Tibial artery (tissue), 4 donors: ENCODE data around the gene BABAM2.
A peak's percentile ranks its signal among the peaks of the same experiment; 100 is the strongest.

Source experiments
- DNase-seq, 2 donors: peaks; one replicate each; pipeline ENCODE4 v3.0.0-alpha.2; 2019
- H3K27ac ChIP-seq, 2 donors: fragments of 200-600 bp; sonication (generic) in 1 of 2; 1 replicate in 1 of 2; 2 replicates in 1 of 2; pipeline ENCODE4 v1.5.1; 2018 to 2019; ENCODE audit warnings: mild to moderate bottlenecking in 1 of 2
- H3K27me3 ChIP-seq, 2 donors: fragments of 200-600 bp; sonication (generic) in 1 of 2; one replicate each; pipeline versions ENCODE4 v1.5.1 to v1.6.0; 2016 to 2019
- H3K36me3 ChIP-seq, 3 donors: fragments of 200-600 bp; sonication (generic) in 2 of 3; one replicate each; pipeline ENCODE4 v1.5.1; 2016 to 2019; ENCODE audit warnings: mild to moderate bottlenecking in 2 of 3
- H3K4me1 ChIP-seq, 4 donors: fragments of 200-600 bp; sonication (generic) in 2 of 4; 1 replicate in 3 of 4; 2 replicates in 1 of 4; pipeline ENCODE4 v1.5.1; 2016 to 2019
- H3K4me3 ChIP-seq, 2 donors: fragments of 200-600 bp; sonication (generic) in 1 of 2; 1 replicate in 1 of 2; 2 replicates in 1 of 2; pipeline ENCODE4 v1.5.1; 2018 to 2019; ENCODE audit warnings: mild to moderate bottlenecking in 2 of 2
- H3K9me3 ChIP-seq, 3 donors: fragments of 200-600 bp; sonication (generic) in 1 of 3; one replicate each; pipeline ENCODE4 v1.5.1; 2016 to 2019
- intact Hi-C: fragments of 100-400 bp; cut with DNase I; formaldehyde crosslinking; loops from one replicate; pipeline ENCODE4 v1.15.0; 2023; ENCODE audit warnings: low total_unique reads
- TF ChIP-seq, protein P1 (sequence below), 2 experiments: fragments of 200-600 bp in 1 of 2; fragments of 450-650 bp in 1 of 2; IDR thresholded peaks; one replicate each; pipeline ENCODE4 v1.5.1; 2017 to 2019; ENCODE audit warnings: antibody characterized with exemption in 2 of 2, mild to moderate bottlenecking in 1 of 2, moderate library complexity in 1 of 2

The BABAM2 gene

DNA sequence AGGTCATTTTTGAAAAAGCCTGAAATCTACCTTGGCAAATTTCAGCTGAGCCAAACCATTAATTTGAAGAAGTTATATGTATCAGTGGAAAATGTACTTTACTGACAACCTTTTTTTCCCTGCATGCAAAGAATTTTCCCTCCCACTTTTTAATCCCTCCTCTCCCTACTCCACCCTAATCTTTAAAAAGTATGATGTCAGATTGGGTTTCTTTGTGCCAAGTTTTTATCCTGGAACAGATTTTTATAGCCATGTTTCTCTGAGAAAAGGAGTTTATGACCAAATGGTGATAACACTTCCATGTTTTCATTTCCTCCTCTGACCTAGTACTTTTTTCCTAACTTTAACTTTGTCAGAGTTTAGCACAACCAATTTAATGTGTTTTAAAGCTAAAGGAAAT, 251.9 kb downstream of the BABAM2 start:
- peaks cover 0 to 20% (median under 1%) of the 10 kb centered on the region in 4 donors for H3K4me1 ChIP-seq
- DNase-seq: no peak
- H3K27me3 ChIP-seq: no peaks in the 10 kb centered on the region
- H3K36me3 ChIP-seq: no peaks in the 10 kb centered on the region
- TF ChIP-seq, protein P1, sequence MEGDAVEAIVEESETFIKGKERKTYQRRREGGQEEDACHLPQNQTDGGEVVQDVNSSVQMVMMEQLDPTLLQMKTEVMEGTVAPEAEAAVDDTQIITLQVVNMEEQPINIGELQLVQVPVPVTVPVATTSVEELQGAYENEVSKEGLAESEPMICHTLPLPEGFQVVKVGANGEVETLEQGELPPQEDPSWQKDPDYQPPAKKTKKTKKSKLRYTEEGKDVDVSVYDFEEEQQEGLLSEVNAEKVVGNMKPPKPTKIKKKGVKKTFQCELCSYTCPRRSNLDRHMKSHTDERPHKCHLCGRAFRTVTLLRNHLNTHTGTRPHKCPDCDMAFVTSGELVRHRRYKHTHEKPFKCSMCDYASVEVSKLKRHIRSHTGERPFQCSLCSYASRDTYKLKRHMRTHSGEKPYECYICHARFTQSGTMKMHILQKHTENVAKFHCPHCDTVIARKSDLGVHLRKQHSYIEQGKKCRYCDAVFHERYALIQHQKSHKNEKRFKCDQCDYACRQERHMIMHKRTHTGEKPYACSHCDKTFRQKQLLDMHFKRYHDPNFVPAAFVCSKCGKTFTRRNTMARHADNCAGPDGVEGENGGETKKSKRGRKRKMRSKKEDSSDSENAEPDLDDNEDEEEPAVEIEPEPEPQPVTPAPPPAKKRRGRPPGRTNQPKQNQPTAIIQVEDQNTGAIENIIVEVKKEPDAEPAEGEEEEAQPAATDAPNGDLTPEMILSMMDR (IDR thresholded peaks at IDR 0.05): no peak
- H3K27ac ChIP-seq: peak overlapping the region in 1 of 2 donors; percentile 17
- no peak overlapping the region for H3K4me3 ChIP-seq
- no peaks in the 10 kb centered on the region for H3K9me3 ChIP-seq
- intact Hi-C loops: no loop called here

DNA sequence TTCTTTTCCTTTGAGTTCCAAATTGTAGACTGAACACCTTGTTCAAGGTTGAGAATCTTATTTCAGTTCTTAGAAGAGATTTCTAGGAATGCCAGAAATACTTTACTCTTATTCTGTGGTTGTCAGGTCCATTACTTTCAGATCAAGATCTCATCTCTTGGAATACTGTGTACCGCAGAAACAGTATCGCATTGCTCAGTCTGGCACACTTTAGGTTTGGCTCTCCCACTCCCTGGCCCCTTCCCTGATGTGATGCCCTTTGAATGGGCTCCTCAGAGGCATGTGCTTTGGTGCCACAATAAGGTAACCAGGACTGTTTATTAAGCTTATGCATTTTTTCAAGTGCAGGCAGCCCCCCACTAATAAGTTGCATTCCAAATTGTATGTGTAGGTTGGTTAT, 257.5 kb downstream of the BABAM2 start:
- H3K4me1 ChIP-seq: peaks cover 0 to 5% (median 2%) of the 10 kb centered on the region in 4 donors
- H3K9me3 ChIP-seq: no peaks in the 10 kb centered on the region
- no peaks in the 10 kb centered on the region for H3K27me3 ChIP-seq
- no peak overlapping the region for H3K4me3 ChIP-seq
- TF ChIP-seq, protein P1 (IDR thresholded peaks at IDR 0.05): no peak
- intact Hi-C loops: no loop called here
- H3K27ac ChIP-seq: no peak overlapping the region
- H3K36me3 ChIP-seq: no peaks in the 10 kb centered on the region
- no peak for DNase-seq

DNA sequence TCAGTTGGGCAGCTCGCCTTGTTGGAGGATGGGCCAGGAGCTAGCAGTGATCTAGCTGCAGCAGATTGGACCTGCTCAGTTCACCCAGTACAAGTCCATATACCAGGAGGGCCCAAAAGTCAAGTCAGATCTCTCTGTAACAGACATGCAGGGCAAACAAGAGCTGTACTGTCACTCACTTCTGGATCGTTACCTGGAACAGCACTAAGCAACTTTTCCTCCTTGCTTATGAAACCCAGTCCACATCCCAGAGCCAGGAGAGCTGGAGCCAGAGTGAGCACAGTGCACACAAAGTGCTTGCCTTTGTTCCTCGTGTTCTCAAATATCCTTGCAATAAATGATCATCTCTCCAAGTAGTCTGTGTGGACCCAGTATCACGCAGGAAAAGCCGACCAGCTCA, 258.0 kb downstream of the BABAM2 start:
- Histone ChIP-seq H3K36me3 (no peaks in the 10 kb centered on the region), H3K4me3 (no peak overlapping the region), H3K27me3 (no peaks in the 10 kb centered on the region), H3K27ac (no peak overlapping the region), H3K9me3 (no peaks in the 10 kb centered on the region), H3K4me1 (peaks cover 0 to 5% (median 0%) of the 10 kb centered on the region in 4 donors)
- intact Hi-C loops: no loop called here
- TF ChIP-seq, protein P1 (IDR thresholded peaks at IDR 0.05): no peak
- DNase-seq: no peak

DNA sequence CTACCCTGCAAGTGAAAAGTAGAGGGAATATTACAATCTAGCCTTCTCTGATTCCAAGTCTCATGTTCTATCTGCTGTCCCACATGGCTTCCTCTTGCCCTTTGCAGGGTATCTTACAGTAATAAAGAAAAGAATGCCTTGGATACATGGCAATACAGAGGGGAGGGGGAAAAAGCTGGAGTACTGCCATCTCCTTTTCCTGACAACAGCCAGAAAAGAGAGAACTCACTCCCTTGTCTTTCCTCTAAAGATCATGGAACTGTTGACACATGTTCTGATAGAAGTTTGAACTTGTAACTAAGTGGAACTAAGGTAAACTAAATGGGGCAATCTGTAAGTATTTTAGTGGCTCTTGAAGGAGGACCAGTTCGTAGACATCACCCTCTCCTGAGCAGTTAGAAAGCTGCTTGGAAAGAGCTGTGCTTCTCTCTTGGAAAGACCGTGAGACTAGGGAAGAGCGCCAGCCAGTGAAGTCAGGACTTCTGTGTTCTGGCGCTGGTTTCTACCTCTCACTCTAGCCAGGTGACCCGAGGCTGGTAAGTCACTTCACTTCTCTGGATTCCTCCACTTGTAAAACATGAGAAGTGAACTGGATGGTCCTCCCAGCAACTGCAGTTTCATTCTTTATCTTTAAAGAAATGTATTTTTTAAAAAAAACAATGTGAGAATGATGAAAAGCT, 259.8 kb downstream of the BABAM2 start:
- no peak overlapping the region for H3K27ac ChIP-seq
- peaks cover 0 to 5% (median 0%) of the 10 kb centered on the region in 4 donors for H3K4me1 ChIP-seq
- no peak for DNase-seq
- intact Hi-C loops: no loop called here
- no peaks in the 10 kb centered on the region for H3K27me3 ChIP-seq
- peaks cover 0 to 5% (median under 1%) of the 10 kb centered on the region in 3 donors for H3K36me3 ChIP-seq
- H3K9me3 ChIP-seq: no peaks in the 10 kb centered on the region
- H3K4me3 ChIP-seq: no peak overlapping the region
- TF ChIP-seq, protein P1 (IDR thresholded peaks at IDR 0.05): no peak

DNA sequence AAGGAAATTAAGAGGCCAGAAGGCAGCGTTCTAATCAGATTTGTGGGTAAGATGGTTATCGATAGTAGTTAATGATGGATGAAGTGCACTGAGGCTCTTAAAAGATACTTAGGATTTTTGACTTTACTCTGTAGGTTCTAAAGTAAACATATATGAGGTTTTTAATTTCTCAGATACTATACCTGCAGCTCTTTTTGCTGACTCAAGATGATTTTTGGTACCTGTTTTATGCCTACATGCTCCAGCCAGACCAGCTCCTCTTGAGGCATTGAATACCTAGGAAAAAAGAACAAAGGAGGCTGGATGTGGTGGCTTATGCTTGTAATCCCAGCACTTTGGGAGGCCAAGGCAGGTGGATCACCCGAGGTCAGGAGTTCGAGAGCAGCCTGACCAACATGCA, 260.5 kb downstream of the BABAM2 start:
- Histone ChIP-seq H3K27ac (no peak overlapping the region), H3K36me3 (peaks cover 0 to 10% (median 6%) of the 10 kb centered on the region in 3 donors), H3K27me3 (no peaks in the 10 kb centered on the region), H3K9me3 (peaks cover 0 to 5% (median 0%) of the 10 kb centered on the region in 3 donors), H3K4me3 (no peak overlapping the region), H3K4me1 (peaks cover 0 to 5% (median 0%) of the 10 kb centered on the region in 4 donors)
- intact Hi-C loops: no loop called here
- TF ChIP-seq, protein P1 (IDR thresholded peaks at IDR 0.05): no peak
- no peak for DNase-seq
